Measurements from ENCODE around the gene OLFM3.

DNA sequence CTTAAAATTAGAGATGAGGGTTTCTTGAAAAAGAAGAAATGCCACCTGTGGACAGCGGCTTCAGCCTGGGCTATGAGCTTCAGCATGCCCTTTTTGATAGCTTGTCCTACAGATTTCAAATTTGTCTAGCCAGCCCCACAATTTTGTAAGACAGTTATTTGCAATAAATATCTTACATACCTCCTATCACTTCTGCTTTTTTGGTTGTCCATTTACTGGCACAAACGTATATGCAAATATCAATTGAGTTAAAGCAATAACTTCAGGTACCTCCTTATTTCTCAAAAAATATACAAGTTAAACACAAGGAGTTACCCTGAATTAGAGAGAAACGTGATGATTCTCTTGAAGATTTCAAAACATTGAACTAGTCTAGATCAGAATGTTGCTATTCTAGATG, 53.5 kb downstream of the OLFM3 start:
- TF ChIP-seq POLR2AphosphoS5 (IDR thresholded peaks at IDR 0.05; ENCODE audit: low read depth), result no peak
- TF ChIP-seq, protein P1, sequence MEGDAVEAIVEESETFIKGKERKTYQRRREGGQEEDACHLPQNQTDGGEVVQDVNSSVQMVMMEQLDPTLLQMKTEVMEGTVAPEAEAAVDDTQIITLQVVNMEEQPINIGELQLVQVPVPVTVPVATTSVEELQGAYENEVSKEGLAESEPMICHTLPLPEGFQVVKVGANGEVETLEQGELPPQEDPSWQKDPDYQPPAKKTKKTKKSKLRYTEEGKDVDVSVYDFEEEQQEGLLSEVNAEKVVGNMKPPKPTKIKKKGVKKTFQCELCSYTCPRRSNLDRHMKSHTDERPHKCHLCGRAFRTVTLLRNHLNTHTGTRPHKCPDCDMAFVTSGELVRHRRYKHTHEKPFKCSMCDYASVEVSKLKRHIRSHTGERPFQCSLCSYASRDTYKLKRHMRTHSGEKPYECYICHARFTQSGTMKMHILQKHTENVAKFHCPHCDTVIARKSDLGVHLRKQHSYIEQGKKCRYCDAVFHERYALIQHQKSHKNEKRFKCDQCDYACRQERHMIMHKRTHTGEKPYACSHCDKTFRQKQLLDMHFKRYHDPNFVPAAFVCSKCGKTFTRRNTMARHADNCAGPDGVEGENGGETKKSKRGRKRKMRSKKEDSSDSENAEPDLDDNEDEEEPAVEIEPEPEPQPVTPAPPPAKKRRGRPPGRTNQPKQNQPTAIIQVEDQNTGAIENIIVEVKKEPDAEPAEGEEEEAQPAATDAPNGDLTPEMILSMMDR (conservative IDR thresholded peaks at IDR 0.05; ENCODE audit: low read depth in 2 of 2), result no peak
- TF ChIP-seq, protein P2, sequence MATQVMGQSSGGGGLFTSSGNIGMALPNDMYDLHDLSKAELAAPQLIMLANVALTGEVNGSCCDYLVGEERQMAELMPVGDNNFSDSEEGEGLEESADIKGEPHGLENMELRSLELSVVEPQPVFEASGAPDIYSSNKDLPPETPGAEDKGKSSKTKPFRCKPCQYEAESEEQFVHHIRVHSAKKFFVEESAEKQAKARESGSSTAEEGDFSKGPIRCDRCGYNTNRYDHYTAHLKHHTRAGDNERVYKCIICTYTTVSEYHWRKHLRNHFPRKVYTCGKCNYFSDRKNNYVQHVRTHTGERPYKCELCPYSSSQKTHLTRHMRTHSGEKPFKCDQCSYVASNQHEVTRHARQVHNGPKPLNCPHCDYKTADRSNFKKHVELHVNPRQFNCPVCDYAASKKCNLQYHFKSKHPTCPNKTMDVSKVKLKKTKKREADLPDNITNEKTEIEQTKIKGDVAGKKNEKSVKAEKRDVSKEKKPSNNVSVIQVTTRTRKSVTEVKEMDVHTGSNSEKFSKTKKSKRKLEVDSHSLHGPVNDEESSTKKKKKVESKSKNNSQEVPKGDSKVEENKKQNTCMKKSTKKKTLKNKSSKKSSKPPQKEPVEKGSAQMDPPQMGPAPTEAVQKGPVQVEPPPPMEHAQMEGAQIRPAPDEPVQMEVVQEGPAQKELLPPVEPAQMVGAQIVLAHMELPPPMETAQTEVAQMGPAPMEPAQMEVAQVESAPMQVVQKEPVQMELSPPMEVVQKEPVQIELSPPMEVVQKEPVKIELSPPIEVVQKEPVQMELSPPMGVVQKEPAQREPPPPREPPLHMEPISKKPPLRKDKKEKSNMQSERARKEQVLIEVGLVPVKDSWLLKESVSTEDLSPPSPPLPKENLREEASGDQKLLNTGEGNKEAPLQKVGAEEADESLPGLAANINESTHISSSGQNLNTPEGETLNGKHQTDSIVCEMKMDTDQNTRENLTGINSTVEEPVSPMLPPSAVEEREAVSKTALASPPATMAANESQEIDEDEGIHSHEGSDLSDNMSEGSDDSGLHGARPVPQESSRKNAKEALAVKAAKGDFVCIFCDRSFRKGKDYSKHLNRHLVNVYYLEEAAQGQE (IDR thresholded peaks at IDR 0.05; ENCODE audit: unreplicated experiment), result no peak
- TF ChIP-seq EZH2phosphoT487 (IDR thresholded peaks at IDR 0.05; ENCODE audit: unreplicated experiment), result no peak
